GM18520 (cell line): ENCODE measurements around the gene PIAS1.
"Not testable (repeated sequence)": the region's sequence is repeated elsewhere in the genome, so short reads cannot be mapped to it uniquely, and the experiment has no call there.

Experiments
- ATAC-seq: cut with Tn5 transposase; IDR thresholded peaks from one replicate; pipeline ENCODE4 v1.9.1; 2021; ENCODE audit not compliant: unreplicated experiment

The PIAS1 gene

DNA sequence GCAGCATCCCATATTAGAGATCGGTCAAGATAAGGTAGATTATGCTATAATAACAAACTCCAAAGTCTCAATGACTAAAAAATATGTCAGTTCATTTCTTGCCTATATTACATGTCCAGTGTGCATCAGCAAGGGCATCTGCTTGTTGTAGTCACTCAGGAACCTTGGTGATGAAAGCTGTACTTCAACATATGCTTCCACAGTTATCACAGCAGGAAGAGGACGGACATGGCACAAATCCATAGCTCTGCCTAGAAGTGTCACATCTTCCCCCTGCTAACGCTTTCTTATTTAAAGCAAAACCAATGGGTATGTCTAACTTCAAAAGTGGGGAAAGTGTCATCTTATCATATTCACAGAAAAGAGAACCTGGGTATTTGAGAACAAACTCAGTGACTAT is 20.0 kb upstream of the PIAS1 start:
- ATAC-seq, result no peak

DNA sequence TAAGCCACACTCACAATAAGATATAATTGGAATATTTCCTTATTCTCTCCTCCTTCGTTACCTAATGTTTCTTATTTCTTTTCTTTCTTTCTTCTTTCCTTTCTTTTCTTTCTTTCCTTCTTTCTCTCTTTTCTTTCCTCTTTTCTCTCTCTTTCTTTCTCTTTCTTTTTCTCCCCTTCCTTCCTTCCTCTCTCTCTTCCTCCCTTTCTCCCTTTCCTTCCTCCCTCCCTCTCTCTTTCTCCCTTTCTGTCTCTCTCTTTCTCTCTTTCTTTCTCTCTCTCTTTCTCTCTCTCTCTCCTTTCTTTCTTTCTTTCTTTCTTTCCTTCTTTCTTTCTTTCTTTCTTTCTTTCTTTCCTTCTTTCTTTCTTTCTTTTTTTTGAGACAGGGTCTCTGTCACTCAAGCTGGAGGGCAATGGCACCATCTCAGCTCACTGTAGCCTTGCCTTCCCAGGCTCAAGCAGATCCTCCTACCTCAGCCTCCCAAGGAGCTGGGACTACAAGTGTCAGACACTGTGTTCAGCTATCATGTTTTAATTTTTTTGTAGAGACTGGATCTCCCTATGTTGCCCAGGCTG is 19.3 kb upstream of the PIAS1 start:
- no peak for ATAC-seq

DNA sequence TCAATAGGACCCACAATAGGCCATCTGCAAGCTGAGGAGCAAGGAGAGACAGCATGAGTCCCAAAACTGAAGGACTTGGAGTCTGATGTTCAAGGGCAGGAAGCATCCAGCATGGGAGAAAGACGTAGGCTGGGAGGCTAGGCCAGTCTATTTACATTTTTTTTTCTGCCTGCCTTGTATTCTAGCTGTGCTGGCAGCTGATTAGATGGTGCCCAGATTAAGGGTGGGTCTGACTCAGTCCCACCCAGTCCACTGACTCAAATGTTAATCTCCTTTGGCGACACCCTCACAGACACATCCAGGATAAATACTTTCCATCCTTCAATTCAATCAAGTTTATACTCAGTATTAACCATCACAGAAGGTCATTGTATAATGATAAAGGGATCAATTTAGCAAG is 15.9 kb upstream of the PIAS1 start:
- no peak for ATAC-seq

DNA sequence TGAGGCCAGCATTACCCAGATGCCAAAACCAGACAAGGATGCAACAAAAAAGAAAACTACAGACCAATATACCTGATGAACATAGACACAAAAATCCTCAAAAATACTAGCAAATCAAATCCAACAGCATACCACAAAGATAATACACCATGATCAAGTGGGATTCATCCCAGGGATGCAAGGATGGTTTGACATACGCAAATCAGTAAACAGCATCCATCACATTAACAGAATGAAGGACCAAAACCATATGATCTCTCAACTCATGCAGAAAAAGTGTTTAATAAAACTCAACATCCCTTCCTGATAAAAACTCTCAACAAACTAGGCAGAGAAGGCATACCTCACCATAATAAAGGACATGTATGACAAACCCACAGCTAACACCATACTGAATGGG is 14.0 kb upstream of the PIAS1 start:
- ATAC-seq, result no peak

DNA sequence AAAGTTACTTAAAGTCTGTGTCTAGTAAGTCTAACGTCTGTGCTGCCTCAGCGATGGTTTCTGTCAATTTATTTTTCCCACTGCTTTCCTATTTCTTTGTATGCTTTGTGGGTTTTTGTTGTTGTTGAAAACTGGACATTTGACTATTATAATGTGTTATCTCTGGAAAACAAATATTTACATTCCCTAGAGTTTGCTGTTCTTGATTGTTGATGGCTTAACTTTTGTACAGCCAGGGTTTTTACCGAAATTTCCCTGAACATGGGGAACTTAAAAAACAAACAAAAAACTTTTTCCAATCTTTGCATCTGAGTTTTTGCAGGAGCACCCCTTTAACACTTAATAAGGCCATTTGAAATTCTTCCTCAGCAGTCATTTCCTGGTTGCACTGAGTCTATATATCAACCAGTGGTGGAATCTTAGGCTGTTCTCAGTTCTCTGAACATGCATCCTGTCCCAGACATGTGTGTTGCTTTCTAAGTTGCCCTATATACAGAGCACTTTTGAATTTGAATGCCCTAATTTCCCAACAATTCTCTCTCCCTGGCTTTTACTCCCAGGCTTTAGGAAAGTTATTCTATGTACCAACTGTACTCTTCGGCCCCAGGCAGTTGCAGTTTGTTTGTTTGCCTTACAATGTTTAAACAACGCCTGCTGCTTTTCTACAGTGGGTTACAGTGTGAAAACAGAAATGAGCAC is 11.8 kb upstream of the PIAS1 start:
- no peak for ATAC-seq

DNA sequence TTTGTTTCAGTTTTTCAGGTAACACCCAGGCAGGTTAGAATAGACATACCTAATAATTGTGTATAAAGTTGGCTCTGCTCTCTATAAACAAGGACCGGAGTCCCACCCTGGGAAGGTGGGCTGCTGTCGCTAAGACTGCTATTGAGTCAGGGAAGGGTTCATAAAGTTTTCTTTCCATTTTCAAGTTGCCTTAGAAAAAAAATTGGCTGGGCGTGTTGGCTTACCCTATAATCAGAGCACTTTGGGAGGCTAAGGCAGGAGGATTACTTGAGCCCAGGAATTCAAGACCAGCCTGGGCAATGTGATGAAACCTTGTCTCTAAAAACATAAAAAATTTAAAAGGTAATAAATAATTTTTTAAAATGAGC is 11.3 kb upstream of the PIAS1 start:
- no peak for ATAC-seq

DNA sequence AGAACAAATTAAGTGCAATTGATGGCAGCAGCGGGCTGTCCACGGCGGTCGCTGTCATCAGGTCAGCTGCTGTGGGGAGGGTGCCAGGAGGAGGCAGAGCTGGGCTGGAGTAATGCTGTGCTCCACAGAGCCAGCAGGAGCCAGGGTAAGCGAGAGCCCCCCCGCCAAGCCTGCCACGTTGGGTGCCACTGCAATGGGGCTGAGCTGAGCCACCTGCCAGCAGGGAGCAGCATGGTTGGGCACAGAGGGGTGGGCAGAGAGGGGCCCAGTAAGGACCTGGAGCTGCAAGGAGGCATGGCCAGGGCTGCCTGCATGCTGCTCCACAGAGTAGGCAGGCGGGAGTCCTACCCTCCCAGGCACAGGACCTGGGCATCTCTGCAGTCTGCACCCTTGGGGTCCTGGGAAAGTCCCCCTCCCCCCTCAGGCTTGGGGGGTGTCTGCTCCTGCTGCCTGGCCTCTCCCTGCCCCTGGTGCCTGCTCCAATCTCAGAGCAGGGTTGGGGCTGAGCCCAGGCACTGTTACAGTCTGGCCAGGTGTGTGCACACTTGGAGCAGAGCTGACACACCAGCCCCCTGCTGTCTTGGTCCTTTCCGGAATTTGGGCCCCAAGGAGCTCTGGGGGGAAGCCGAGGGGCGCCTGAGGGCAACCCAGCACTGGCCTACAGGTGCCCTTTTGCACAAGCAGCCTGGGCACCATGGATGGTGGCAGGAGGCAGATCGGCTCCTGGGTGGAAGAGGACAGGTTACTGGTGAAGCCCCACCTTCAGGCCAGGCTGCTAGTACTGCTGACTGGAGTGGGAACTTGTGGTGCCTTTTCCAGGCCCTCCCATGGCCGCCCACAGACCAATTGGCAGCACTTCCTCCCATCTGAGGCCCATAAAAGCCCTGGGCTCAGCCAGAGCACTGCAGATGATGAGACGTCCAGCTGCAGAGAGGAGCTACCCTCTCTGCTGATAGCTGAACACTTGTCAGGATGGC is 8.5 kb upstream of the PIAS1 start:
- no peak for ATAC-seq

DNA sequence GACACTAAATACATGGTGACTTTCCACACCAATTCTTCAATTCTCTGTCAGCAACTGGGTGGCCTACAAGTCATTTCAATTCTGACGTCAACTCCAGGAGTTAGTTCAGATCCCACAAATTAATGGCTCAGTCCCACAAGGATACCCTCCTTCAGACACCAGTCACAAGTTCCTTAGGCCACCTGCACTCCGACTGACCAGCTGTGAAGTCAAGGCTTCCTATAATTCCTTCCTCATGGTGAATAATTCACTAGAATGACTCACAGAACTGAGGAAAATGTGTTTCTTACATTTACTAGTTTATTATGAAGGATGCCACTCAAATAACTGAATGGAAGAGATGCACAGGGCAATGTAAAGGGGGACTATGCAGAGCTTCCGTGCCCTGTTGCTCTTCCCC is 6.3 kb upstream of the PIAS1 start:
- no peak for ATAC-seq

DNA sequence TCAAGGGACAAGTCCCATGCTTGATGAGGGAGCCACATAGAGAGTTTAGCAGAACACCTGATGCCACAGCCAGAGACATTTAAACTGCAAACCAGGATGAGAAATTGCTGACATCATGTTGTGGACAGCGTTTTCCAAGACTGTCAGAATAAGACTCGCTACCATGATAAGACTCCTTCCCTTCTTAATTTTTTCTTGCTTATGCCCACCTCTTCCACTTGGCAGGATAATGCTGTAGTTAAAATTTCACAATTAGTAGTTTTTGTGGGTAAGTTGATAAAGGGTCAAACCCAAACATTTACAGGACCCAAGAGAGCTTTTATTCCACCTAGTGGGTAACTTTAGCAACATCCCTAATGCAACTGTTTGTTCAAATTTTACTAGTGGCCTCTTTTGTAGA is 3.0 kb upstream of the PIAS1 start:
- ATAC-seq, result no peak

DNA sequence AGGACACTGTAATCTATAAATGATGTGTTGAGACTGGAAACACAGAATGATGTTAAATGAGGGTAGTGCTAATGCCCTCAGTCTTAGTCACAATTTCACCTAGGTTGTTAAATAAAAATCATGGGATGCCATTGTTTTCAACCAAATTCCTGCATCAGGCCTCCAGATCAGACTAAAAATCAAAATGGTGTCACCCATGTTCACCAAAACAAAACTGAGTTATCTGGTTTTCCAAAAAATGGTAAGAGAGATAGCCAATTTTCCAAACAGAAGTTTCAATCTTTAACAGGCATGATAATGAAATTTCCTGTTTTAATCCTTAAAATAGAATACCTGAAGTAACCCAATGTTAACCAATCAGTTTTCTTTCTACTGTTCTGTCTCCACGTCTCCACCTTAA is 2.2 kb upstream of the PIAS1 start:
- no peak for ATAC-seq

DNA sequence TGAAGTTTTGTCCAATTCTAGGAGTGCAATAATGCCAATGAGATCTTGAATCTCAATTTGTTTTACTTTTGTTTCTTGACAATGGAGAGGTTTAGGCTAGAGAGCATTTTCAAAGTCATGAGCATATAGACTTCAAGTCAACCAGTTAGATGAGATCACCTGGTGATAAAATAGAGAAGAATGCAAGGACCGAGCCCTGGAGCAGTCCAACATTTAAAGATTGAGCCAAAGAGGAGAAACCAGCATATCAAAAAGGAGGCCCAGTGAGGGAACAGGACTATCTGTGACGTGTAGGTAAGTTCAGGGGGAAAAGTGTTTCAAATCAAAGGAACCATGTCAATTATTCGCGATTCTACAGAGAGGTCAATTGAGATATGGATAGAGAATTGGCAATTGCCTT is 1.7 kb upstream of the PIAS1 start:
- ATAC-seq, result no peak

DNA sequence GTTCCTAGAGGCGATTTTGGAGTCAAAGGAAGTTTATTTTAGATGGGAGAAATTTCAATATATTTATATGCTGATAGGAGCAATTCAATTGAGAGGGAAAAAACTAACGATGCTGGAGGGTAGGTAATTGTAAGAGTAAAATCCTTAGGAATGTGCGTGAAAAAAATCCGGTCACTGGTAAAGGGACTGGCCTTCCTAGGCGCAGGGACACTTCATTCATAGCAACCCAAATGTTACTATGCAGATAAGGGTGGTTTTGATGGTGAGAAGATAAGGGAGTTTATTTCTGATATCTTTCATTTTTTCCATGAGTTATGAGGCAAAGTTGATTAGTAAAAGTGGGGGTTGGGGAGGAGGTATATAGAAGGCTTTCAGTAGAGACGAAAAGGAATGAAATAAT is 1.1 kb upstream of the PIAS1 start:
- no peak for ATAC-seq

DNA sequence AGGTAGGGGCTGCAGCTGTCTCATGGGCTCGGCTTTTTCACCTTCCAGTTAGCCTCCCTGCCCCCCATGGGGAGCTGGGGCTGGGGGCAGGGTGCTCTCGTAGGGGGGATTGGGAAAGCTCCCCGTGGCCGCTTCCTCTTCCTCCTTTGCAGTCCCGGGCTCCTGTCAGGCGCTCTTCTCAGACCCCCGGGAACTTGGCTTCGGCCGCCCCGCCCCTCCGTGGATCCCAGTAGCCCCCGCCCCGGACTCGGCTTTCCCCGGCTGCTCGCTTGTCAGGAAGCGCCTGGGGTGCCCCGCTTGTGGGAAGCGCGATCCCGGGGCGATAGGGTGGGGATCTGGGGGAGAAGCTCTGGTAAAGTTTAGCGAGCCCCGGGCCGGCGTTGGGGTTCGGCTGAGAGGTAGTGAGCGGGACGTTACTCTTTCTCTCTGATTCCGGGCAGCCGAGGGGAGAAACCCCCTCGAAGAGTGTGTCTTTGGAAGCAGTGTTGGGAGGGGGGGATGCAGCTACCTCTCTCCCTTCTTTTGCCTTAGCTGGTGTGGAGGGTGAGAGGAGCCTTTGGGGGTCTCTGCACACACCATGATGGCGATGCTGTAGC is 611 bp downstream of the PIAS1 start:
- ATAC-seq, result peak; percentile 0

DNA sequence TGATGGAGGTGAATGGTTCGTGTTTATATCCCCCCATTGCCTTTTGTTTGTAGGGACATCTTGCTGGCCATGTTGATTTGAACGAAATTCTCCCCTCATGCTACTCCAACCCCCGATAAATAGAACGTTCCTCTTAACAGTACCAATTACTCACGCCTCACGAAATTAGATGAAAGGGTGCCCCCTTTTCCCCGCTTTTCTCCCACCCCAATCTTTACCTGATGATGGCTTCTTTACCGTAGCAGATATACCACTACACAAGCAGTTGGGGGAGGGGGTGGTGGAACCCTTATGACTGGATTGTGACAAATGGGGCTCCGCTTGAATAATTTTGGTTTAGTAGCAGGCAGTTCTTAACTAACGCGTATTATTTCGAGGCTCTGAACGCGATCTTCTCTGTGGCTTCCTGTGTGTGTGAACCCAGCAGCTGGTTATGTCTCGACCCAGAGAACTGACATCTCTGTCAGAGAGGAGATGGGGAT is 1.1 kb downstream of the PIAS1 start:
- peak; percentile 38 for ATAC-seq

DNA sequence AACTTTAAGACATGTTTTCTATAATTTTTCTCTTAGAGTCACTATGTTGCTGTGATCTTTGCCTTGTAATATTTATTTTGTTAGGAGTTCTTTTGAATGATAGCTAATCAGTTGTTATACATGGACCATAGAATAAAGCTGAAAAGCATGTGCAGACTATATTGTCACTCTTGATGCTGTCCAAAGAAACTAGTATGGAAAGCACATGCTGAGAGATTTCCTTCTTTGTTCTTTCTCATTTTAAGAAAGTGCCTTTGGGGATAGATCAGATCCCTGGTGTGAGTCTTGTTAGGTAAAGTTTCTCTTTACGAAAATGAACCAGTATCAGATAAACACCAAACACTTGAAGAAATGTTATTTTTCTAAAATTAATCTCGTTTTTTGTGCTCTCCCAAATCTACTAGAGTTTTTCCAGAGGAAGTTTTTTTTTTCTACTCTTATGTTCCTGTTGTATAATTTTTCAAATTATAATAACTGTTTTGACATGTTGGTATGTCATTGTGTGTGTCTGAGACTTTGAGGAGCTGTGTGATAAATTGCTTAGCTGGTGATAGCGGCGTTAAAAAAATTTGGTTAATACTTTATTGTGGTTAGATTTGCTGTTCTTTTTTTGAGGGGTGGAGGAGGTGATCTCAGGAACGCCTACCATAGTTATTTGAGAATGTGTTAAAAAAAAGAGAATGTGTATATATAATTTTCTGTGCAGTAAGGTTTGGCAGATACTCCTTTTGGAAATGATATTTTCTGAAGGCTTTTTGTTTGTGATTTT is 2.2 kb downstream of the PIAS1 start:
- ATAC-seq, result no peak

DNA sequence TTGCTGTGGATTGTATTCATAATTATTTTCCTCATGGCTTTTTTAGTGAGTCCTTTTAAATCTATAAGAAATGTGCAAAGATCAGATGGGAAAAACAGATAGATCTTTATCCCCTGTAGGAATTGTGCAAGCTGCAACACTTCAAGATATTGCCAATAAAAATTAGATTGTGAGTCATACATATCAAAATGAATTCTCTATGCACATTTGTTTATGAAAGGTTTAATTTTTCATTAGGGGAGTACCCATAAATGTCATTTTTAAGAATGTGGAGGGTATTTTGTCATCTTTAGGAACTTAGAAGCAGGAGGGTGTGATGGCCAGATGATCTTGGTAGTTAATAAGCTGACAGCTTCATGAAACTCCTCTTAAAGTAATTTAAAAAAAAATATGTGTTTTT is 2.9 kb downstream of the PIAS1 start:
- no peak for ATAC-seq

DNA sequence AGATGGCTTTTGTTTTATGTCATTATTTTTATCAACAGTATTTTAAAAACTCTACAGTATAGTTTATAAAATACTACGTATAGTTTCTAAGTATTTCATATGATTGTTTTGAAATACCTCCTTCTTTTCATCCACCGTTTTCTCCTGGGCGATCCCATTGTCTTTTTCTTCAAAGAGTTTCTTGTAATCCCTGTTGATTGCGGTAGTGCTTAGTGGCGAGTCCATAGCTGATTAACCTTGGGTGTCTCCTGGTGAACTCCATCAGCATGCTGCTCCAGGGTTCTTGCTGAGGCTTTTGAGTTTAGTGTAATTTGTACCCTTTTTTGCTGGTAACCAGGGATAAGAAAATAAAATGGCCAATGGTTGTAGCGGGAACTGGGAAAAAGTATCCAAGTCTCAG is 3.6 kb downstream of the PIAS1 start:
- no peak for ATAC-seq

DNA sequence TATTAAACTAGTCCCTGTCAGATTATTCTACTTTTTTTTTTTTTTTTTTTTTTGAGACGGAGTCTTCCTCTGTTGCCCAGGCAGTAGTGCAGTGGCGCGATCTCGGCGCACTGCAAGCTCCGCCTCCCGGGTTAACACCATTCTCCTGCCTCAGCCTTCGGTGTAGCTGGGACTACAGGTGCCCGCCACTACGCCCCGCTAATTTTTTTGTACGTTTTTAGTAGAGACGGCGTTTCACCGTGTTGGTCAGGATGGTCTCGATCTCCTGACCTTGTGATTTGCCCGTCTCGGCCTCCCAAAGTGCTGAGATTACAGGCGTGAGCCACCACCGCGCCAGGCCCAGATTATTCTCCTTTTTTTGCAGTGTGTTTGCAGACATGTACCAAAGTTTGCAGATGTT is 4.9 kb downstream of the PIAS1 start:
- ATAC-seq, result not testable (repeated sequence)

DNA sequence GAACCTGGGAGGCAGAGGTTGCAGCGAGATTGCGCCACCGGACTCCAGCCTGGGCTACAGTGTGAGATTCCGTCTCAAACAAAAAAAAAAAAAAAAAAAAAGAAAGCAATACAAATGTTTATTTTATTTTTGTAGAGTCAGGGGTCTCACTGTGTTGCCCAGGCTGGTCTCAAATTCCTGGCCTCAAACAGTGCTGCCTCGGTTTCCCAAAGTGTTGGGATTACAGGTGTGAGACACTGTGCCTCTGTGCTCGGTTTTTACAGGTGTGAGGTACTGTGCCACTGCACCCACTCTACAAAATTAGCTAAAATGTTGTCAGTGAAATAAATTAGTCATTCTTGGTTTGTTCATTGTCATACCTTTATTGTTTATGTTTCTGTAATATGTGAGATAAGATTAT is 5.5 kb downstream of the PIAS1 start:
- no peak for ATAC-seq

DNA sequence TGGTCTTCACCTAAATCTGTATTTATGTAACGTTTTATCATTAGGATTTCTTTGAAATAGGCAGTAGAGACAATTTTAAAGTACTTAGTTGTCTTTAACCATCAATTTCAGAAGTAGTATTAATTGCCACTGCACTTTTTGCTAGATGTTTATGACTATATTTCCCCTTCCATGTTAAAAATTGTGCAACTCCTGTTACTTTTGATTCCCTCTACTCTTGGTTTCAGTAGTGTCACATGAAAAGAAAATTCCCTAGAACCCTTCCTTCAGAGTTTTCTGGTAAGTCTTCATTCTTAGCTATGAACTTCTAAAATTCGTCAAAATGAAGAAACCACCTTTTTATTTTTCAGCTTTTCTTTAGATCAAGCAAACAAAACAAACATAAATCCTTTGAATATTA is 7.1 kb downstream of the PIAS1 start:
- ATAC-seq, result no peak

DNA sequence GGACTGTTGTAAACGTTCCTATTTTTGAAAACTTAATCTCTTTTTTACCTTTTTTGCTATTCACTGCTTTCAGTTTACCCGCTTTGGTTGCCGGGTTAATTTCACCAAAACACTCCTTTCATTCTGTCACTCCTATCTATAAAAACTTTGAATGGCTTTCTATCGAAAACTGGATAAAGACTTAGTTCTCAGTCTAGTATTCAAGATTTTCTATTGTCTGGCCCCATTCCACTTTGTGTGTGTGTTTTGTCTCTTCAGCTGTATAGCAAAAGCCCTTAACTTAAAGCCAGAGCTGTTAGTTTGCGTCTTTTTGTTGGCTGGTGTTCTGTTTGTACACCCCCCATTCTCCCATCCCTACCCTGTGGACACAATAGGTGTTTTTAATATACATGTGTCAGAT is 7.5 kb downstream of the PIAS1 start:
- no peak for ATAC-seq
